BJ (cell line): ENCODE data around the gene FTH1. TPM values are rescaled to one million over a fixed set of nuclear protein-coding genes. Genes with fewer than 3 reads are reported as not detected.

ENCODE experiments used
- CTCF ChIA-PET: fragments of 350-600 bp; formaldehyde crosslinking; extraction: SDS; loops from one replicate; lab custom pipeline; 2021; ENCODE audit warnings: antibody characterized with exemption, inconsistent platforms; lab: Yijun Ruan, JAX
- POLR2A ChIA-PET: fragments of 300-600 bp; sonication (Branson Sonifier 250); formaldehyde crosslinking; extraction: SDS; loops from one replicate; lab custom pipeline; 2021; ENCODE audit warnings: antibody characterized with exemption; lab: Charles Lee
- DNase-seq: peaks from one replicate; pipeline ENCODE4 v3.0.0-alpha.2; 2011; ENCODE audit warnings: low read depth
- H3K27me3 ChIP-seq: 2 replicates; pipeline ENCODE4 v1.6.0; 2011; ENCODE audit warnings: low read length; ENCODE audit not compliant: control insufficient read depth, insufficient read depth
- H3K36me3 ChIP-seq: 2 replicates; pipeline ENCODE4 v1.5.1; 2011; ENCODE audit warnings: low read length; ENCODE audit not compliant: control insufficient read depth, insufficient read depth
- H3K4me3 ChIP-seq: 2 replicates; pipeline ENCODE4 v1.5.1; 2011; ENCODE audit warnings: low read depth, mild to moderate bottlenecking, control low read depth, low read length
- CTCF ChIP-seq: IDR thresholded peaks from 2 replicates; pipeline ENCODE4 v1.5.1; 2011; ENCODE audit warnings: low read depth, mild to moderate bottlenecking, control low read depth, inconsistent platforms, low read length, moderate library complexity; ENCODE audit not compliant: insufficient read depth
- polyA plus RNA-seq: library from polyadenylated mRNA; depleted of rRNA; stranded (reverse); fragments of >200 nt; gene quantifications from 2 replicates; pipeline ENCODE4 v1.2.3, GENCODE V29; 2011

Gene FTH1
- polyA plus RNA-seq, 1 experiment = 1,472 TPM

DNA sequence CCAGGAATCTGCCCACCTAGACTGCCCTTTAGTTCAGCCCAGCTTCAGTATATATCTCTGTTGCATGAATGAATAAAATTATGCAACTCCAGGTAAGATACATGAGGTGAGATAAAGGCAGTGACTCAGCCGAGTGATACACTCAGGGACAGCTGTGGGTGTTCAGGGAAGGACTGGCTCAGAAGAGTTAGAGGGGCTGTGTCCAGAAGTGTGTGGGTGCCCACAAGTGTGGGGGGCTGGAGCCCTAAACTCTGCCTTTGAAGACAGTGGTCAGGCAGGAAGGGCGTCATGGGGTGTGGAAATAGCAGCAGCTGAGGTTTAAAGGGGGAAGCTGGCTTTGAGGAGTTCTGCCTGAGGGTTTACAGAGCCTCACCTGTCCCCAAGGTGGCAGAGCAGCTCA is 8.3 kb downstream of the FTH1 start:
- no peak for TF ChIP-seq CTCF
- no peaks in the 10 kb centered on the region for H3K27me3 ChIP-seq
- no peak overlapping the region for H3K4me3 ChIP-seq
- ChIA-PET CTCF (interaction anchor here (1.0 to 3.2 kb wide), 2 partner anchors 88 to 123 kb away, joined by 3 to 13 read pairs; no protein-coding TSS in a partner anchor), POLR2A (no interaction called here)
- DNase-seq = no peak
- H3K36me3 ChIP-seq = peaks cover 14% of the 10 kb centered on the region

GRCh38 chr11:61958590-61958989 is 8.8 kb downstream of the FTH1 start:
- no peak for DNase-seq
- CTCF ChIA-PET = interaction anchor here (2.1 to 3.2 kb wide), 2 partner anchors 60 to 123 kb away, joined by 11 to 13 read pairs; no protein-coding TSS in a partner anchor
- no peaks in the 10 kb centered on the region for H3K27me3 ChIP-seq
- H3K4me3 ChIP-seq = no peak overlapping the region
- POLR2A ChIA-PET = no interaction called here
- peaks cover 11% of the 10 kb centered on the region for H3K36me3 ChIP-seq
- no peak for TF ChIP-seq CTCF

DNA sequence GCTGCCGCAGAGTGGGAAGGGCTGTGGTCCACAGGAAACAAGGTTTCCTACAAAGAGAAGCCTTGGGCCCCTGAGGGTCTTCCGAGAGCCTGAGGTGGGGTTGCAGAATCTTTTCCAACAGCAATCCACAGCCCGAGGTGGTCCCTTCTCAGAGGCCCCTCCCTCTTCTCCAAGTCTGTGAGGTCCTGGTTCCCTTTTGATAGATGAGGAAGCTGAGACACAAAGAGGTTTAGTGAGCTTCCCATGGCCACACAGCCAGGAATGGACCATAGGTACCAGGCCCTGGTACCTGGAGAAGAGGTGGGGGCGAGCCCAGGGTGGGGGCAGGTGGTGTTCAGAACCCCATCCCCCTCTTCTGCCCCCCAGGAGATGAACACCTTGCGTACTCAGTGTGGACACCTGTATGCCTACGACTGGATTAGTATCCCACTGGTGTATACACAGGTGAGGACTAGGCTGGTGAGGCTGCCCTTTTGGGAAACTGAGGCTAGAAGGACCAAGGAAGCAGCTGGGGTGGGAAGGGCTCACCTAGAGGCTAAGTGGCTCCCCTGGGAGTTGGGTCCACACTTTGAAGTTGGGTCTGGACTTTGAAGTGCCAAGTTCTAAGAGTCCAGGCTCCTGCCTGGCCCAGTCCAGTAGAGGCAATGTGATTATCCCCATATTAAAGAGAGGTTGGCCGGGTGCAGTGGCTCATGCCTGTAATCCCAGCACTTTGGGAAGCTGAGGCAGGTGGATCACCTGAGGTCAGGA is 10.2 kb downstream of the FTH1 start:
- H3K27me3 ChIP-seq = no peaks in the 10 kb centered on the region
- H3K36me3 ChIP-seq = peaks cover 9% of the 10 kb centered on the region
- no peak overlapping the region for H3K4me3 ChIP-seq
- ChIA-PET POLR2A (no interaction called here), CTCF (interaction anchor here (2.1 to 3.2 kb wide), 2 partner anchors 58 to 125 kb away, joined by 11 to 13 read pairs; no protein-coding TSS in a partner anchor)
- TF ChIP-seq CTCF = no peak
- DNase-seq = no peak

GRCh38 chr11:61956191-61957020 is 11.0 kb downstream of the FTH1 start:
- DNase-seq = no peak
- no peaks in the 10 kb centered on the region for H3K27me3 ChIP-seq
- ChIA-PET CTCF (interaction anchor here (2.1 to 3.2 kb wide), 2 partner anchors 58 to 125 kb away, joined by 11 to 13 read pairs; no protein-coding TSS in a partner anchor), POLR2A (no interaction called here)
- no peak for TF ChIP-seq CTCF
- no peak overlapping the region for H3K4me3 ChIP-seq
- H3K36me3 ChIP-seq = peaks cover 9% of the 10 kb centered on the region
